RWPE1 (cell line): ENCODE measurements around the gene RNF126.

Source experiments
- CTCF ChIA-PET: fragments of 350-600 bp; sonication (Branson Sonifier 250); formaldehyde crosslinking; extraction: SDS; loops from one replicate; lab custom pipeline; 2021; lab: Yijun Ruan, JAX
- POLR2A ChIA-PET: fragments of 400-600 bp; formaldehyde crosslinking; extraction: SDS; loops from one replicate; lab custom pipeline; 2020; ENCODE audit warnings: antibody characterized with exemption; ENCODE audit not compliant: low non-redundant PET; lab: Yijun Ruan, JAX
- DNase-seq: peaks from one replicate; pipeline ENCODE4 v3.0.0; 2012; ENCODE audit warnings: low spot score
- H3K27ac ChIP-seq: fragments of 450-650 bp; 2 replicates; pipeline ENCODE4 v1.5.1; 2017
- TF ChIP-seq, protein P1 (sequence below): fragments of 450-650 bp; conservative IDR thresholded peaks from 2 replicates; pipeline ENCODE4 v1.5.1; 2017; ENCODE audit warnings: low read depth, mild to moderate bottlenecking

RNF126 gene

GRCh38 chr19:611481-611868, 51.5 kb downstream of the RNF126 start:
- TF ChIP-seq, protein P1, sequence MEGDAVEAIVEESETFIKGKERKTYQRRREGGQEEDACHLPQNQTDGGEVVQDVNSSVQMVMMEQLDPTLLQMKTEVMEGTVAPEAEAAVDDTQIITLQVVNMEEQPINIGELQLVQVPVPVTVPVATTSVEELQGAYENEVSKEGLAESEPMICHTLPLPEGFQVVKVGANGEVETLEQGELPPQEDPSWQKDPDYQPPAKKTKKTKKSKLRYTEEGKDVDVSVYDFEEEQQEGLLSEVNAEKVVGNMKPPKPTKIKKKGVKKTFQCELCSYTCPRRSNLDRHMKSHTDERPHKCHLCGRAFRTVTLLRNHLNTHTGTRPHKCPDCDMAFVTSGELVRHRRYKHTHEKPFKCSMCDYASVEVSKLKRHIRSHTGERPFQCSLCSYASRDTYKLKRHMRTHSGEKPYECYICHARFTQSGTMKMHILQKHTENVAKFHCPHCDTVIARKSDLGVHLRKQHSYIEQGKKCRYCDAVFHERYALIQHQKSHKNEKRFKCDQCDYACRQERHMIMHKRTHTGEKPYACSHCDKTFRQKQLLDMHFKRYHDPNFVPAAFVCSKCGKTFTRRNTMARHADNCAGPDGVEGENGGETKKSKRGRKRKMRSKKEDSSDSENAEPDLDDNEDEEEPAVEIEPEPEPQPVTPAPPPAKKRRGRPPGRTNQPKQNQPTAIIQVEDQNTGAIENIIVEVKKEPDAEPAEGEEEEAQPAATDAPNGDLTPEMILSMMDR: no peak

DNA sequence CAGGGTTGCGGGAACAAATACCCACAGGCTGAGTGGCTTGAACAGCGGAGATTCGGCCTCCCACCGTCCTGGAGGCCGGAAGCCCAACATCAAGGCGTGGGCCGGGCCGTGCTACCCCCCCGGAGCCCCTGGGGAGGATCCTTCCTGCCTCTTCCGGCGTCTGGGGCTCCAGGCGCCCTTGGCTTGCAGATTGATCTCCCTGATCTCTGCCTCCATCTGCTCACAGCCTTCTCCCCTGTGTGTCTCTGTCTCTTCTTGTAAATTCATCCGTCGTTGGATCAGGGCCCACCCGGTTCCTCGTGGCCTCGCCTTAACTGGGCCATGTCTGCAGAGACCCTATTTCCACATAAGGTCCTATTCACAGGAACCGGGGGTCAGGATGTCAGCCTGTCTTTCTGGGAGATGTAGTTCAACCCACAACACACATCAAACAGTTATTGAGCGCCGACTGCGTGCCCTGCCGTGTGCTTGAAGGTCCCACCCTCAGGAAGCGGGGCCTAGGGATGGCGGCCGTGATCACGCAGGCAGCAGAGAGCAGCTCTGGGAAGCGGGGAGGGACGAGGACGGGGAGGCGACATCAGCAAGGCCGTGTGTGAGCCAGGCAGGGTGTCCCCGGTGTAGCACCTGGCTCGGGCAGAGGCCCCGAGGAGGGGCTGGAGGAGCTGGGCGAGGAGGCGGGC, 52.1 kb downstream of the RNF126 start:
- POLR2A ChIA-PET: no interaction called here
- peak overlapping the region; percentile 21 for H3K27ac ChIP-seq
- TF ChIP-seq, protein P1: no peak
- CTCF ChIA-PET: no interaction called here
- no peak for DNase-seq

More at GRCh38 chr19:611481-611868, 51.5 kb downstream of the RNF126 start:
- POLR2A ChIA-PET: no interaction called here
- CTCF ChIA-PET: interaction anchor here (0.9 kb wide), 1 partner anchor 61 kb away, joined by 3 read pairs; no protein-coding TSS in a partner anchor
- H3K27ac ChIP-seq: peak overlapping the region; percentile 21
- DNase-seq: peak; percentile 76

DNA sequence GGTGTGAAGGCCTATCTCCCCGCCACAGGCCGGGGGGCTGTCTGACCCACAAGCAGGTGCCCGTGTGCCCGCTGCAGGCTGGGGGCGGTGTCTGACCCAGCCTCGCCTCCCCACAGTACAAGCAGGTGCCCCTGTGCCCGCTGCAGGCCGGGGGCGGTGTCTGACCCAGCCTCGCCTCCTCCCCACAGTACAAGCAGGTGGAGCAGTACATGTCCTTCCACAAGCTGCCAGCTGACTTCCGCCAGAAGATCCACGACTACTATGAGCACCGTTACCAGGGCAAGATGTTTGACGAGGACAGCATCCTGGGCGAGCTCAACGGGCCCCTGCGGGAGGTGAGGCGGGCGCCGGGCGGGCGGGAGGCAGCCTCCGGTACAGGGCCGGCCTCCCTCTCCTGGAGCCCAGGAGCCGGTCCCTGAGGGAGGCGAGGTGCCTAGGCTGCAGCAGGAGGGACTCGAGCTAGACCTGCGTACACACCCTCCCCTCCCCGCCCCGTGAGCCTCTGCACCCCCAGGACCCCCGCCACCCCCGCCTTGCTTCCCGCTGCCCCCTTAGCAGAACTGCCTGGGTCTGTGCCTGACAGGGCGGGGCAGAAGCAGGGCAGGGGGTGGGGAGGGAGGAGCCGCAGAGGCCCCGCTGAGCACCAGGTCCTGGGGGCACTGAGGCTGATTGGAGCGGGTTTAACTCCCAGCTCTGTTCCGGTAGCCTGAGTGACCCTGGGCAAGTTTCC, 52.8 kb downstream of the RNF126 start:
- POLR2A ChIA-PET: no interaction called here

DNA sequence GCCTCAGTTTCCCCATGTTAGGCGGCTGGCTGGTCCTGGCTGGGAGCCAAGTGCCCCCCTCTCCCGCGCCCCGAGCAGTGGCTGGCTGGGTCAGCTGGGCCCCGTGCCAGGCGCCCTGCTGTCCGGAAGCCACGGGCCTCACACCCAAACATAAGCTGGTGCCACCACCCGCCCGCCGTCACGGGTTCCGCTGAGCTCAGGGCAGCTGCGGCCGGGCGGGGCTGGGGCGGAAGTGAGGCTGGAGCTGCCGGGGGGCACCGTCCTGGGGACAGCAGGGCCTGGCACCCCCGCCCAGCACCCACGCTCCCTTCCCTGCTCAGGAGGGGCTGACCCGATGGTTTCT, 54.0 kb downstream of the RNF126 start:
- TF ChIP-seq, protein P1: no peak
- no peak overlapping the region for H3K27ac ChIP-seq
- DNase-seq: no peak
- CTCF ChIA-PET: no interaction called here
- POLR2A ChIA-PET: no interaction called here

More for the DNA sequence above, 52.8 kb downstream of the RNF126 start:
- H3K27ac ChIP-seq: no peak overlapping the region; the same call in 1 of the 2 replicates
- DNase-seq: no peak
- CTCF ChIA-PET: interaction anchor here (0.6 kb wide), 1 partner anchor 174 kb away, joined by 3 read pairs; no protein-coding TSS in a partner anchor
- TF ChIP-seq, protein P1: no peak

DNA sequence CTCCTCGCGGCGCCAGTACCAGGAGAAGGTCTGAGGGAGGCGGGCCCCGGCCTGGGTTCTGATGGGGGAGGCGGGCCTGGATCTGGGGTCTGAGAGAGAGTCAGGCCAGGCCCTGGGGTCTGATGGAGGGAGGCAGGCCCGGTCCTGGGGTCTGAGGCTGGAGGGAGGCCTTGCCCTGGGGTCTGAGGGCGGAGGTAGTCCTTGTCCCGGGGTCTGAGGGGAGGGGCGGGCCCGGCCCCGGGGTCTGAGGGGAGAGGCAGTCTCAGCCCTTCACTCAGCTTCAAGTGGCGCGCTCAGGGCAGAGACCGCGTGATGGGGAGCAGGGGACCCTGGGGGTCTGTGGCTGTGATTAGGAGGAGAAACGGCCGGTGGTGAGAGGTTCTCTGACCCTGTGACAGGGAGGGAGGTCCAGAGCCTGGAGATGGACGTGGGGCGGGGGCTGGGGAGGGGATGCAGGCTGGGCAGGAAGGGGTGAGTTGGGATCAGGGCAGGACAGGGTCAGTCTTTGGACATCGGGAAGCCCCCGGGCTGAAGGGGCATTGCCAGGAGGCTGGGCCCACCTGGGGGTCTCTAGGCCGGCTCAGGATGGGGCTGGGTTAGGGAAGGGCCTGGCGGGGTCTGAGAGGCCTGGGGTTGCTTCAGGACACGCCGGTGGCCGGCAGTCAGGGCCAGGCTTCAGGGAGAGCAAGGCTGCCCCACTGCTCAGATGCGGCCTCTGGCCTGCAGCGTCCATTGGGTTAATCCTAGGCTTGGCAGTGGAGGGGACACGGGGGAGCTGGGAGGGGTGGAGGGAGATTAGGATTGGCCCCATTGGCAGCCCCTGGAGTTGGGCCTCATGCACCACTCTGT, 54.6 kb downstream of the RNF126 start:
- DNase-seq: no peak
- TF ChIP-seq, protein P1: no peak
- POLR2A ChIA-PET: no interaction called here
- no peak overlapping the region for H3K27ac ChIP-seq
- CTCF ChIA-PET: no interaction called here
